Activated T-cell treated with anti-CD3 and anti-CD28 coated beads for 4 hours (primary cell): ENCODE data around the gene ATF5.
"Not testable (repeated sequence)": the region's sequence is repeated elsewhere in the genome, so short reads cannot be mapped to it uniquely, and the experiment has no call there.

ENCODE experiments used
- DNase-seq: peaks from one replicate; pipeline ENCODE4 v3.0.0-alpha.2; 2020

The ATF5 gene

GRCh38 chr19:49949742-49950589 is 21.0 kb downstream of the ATF5 start:
- no peak for DNase-seq

GRCh38 chr19:49950590-49950948 is 21.6 kb downstream of the ATF5 start:
- DNase-seq = no peak

GRCh38 chr19:49950956-49951526 is 22.0 kb downstream of the ATF5 start:
- no peak for DNase-seq

GRCh38 chr19:49951806-49952478 is 22.9 kb downstream of the ATF5 start:
- DNase-seq = no peak

GRCh38 chr19:49952479-49952836 is 23.5 kb downstream of the ATF5 start:
- DNase-seq = no peak

GRCh38 chr19:49952906-49953305 is 23.9 kb downstream of the ATF5 start:
- DNase-seq = no peak

- no peak for DNase-seq
These were observed 24.4 kb downstream of the ATF5 start for GRCh38 chr19:49953416-49953815.

- no peak for DNase-seq
These were observed 25.3 kb downstream of the ATF5 start for GRCh38 chr19:49954092-49954829.

- DNase-seq = no peak
These were observed 25.9 kb downstream of the ATF5 start for GRCh38 chr19:49954933-49955332.

- DNase-seq = no peak
These were observed 27.1 kb downstream of the ATF5 start for GRCh38 chr19:49956115-49956495.

GRCh38 chr19:49957262-49957915 is 28.4 kb downstream of the ATF5 start:
- DNase-seq = no peak

GRCh38 chr19:49958144-49958543 is 29.1 kb downstream of the ATF5 start:
- not testable (repeated sequence) for DNase-seq

- DNase-seq = not testable (repeated sequence)
These were observed 29.6 kb downstream of the ATF5 start for GRCh38 chr19:49958596-49958995.

- not testable (repeated sequence) for DNase-seq
These were observed 30.9 kb downstream of the ATF5 start for GRCh38 chr19:49959892-49960291.

GRCh38 chr19:49960980-49961379 is 32.0 kb downstream of the ATF5 start, which contains the start of gene SIGLEC11:
Gene SIGLEC11 (minus strand): TSS chr19:49961172. CDS start chr19:49961081, 91 bp downstream.
- DNase-seq = not testable (repeated sequence)

- no peak for DNase-seq
These were observed 39.4 kb downstream of the ATF5 start for GRCh38 chr19:49968279-49968922.

GRCh38 chr19:49969355-49969754 is 40.4 kb downstream of the ATF5 start:
- not testable (repeated sequence) for DNase-seq

- no peak for DNase-seq
These were observed 43.0 kb downstream of the ATF5 start for GRCh38 chr19:49971991-49972411.

- DNase-seq = no peak
These were observed 43.8 kb downstream of the ATF5 start for GRCh38 chr19:49972841-49973240.

GRCh38 chr19:49973987-49974386 is 45.0 kb downstream of the ATF5 start:
- no peak for DNase-seq

GRCh38 chr19:49975051-49975450 is 46.0 kb downstream of the ATF5 start:
- DNase-seq = no peak

- DNase-seq = no peak
These were observed 47.5 kb downstream of the ATF5 start for GRCh38 chr19:49976496-49976895.
